Tibial nerve (tissue), 4 donors: ENCODE results near the gene SCOC.

ENCODE experiments used
- CTCF ChIP-seq, 5 experiments: fragments of 200-600 bp in 3 of 5; fragments of 450-650 bp in 2 of 5; sonication (generic) in 3 of 5; IDR thresholded peaks; one replicate each; pipeline ENCODE4 v1.5.1; 2016 to 2019; ENCODE audit warnings: antibody characterized with exemption in 5 of 5, mild to moderate bottlenecking in 3 of 5, moderate library complexity in 2 of 5
- EP300 ChIP-seq, 2 donors: sonication (generic); formaldehyde crosslinking; IDR thresholded peaks; one replicate each; pipeline ENCODE4 v1.6.1; 2017; ENCODE audit warnings: antibody characterized with exemption in 2 of 2, mild to moderate bottlenecking in 1 of 2
- POLR2A ChIP-seq, 2 donors: fragments of 450-650 bp; IDR thresholded peaks; one replicate each; pipeline ENCODE4 v1.6.1; 2017; ENCODE audit warnings: antibody characterized with exemption in 2 of 2, mild to moderate bottlenecking in 2 of 2, moderate library complexity in 2 of 2

GRCh38 chr4:140427106-140427918 lies 53.9 kb downstream of the SCOC start, which contains the start of gene CLGN:
- TF ChIP-seq CTCF (IDR thresholded peaks at IDR 0.05) (peak in 3 of 5 experiments; percentile 10 to 29 (median 17)), POLR2A (IDR thresholded peaks at IDR 0.05) (no peak), EP300 (IDR thresholded peaks at IDR 0.05) (no peak)
